Stimulated activated CD4-positive, alpha-beta T cell treated with anti-CD3 and anti-CD28 coated beads, Interleukin-1b, Interleukin-23, amount 100 ng/mL, for 4 hours (primary cell): Measurements from ENCODE around the gene PCDH15.

Experiments used
- DNase-seq, 2 donors: peaks; one replicate each; pipeline ENCODE4 v3.0.0-alpha.2; 2020; ENCODE audit warnings: low read depth in 2 of 2

Gene PCDH15

GRCh38 chr10:53846809-53847208 is 954.2 kb downstream of the PCDH15 start:
- DNase-seq, result no peak

- no peak for DNase-seq
Measured at GRCh38 chr10:53843736-53844362, 957.2 kb downstream of the PCDH15 start.

- DNase-seq, result no peak
Measured at GRCh38 chr10:53841483-53842145, 959.4 kb downstream of the PCDH15 start.

- DNase-seq, result no peak
Measured at GRCh38 chr10:53840653-53841052, 960.4 kb downstream of the PCDH15 start.

GRCh38 chr10:53839440-53840039 is 961.5 kb downstream of the PCDH15 start:
- no peak for DNase-seq

GRCh38 chr10:53836638-53837037 is 964.4 kb downstream of the PCDH15 start:
- DNase-seq, result no peak

- DNase-seq, result no peak
Measured at GRCh38 chr10:53833908-53834307, 967.1 kb downstream of the PCDH15 start.

GRCh38 chr10:53827261-53827660 is 973.8 kb downstream of the PCDH15 start:
- no peak for DNase-seq

GRCh38 chr10:53808677-53809372 is 992.2 kb downstream of the PCDH15 start:
- DNase-seq, result no peak

GRCh38 chr10:53786236-53786900 is 1014.7 kb downstream of the PCDH15 start:
- no peak for DNase-seq

- DNase-seq, result no peak
Measured at GRCh38 chr10:53771701-53772100, 1029.3 kb downstream of the PCDH15 start.

GRCh38 chr10:53770903-53771302 is 1030.1 kb downstream of the PCDH15 start:
- no peak for DNase-seq

- DNase-seq, result no peak
Measured at GRCh38 chr10:53765311-53765710, 1035.7 kb downstream of the PCDH15 start.

- no peak for DNase-seq
Measured at GRCh38 chr10:53754596-53755250, 1046.3 kb downstream of the PCDH15 start.
